ENCODE measurements around the gene TBX1.

The TBX1 gene

GRCh38 chr22:19764636-19765476 lies 4.3 kb downstream of the TBX1 start:
- H3K27ac ChIP-seq (ENCODE audit: low read depth, low read length), result no peak overlapping the region
- no peaks in the 10 kb centered on the region for H3K27me3 ChIP-seq (ENCODE audit: low read length)
- H3K9me2 ChIP-seq (replicated peaks; ENCODE audit: insufficient read depth, low read length), result no peaks in the 10 kb centered on the region
- no peaks in the 10 kb centered on the region for H3K79me2 ChIP-seq (ENCODE audit: insufficient read depth, low read length)
- no peaks in the 10 kb centered on the region for H3K9me3 ChIP-seq (ENCODE audit: insufficient read depth, low read length)
- no peaks in the 10 kb centered on the region for H3K36me3 ChIP-seq (ENCODE audit: low read length)
- no peaks in the 10 kb centered on the region for H4K20me1 ChIP-seq (ENCODE audit: low read depth, low read length)
- H3K4me2 ChIP-seq (ENCODE audit: low read depth, low read length, poor library complexity, severe bottlenecking), result no peak overlapping the region
- no peak for TF ChIP-seq EZH2phosphoT487 (conservative IDR thresholded peaks at IDR 0.05; ENCODE audit: low read length)
- TF ChIP-seq, protein P1, sequence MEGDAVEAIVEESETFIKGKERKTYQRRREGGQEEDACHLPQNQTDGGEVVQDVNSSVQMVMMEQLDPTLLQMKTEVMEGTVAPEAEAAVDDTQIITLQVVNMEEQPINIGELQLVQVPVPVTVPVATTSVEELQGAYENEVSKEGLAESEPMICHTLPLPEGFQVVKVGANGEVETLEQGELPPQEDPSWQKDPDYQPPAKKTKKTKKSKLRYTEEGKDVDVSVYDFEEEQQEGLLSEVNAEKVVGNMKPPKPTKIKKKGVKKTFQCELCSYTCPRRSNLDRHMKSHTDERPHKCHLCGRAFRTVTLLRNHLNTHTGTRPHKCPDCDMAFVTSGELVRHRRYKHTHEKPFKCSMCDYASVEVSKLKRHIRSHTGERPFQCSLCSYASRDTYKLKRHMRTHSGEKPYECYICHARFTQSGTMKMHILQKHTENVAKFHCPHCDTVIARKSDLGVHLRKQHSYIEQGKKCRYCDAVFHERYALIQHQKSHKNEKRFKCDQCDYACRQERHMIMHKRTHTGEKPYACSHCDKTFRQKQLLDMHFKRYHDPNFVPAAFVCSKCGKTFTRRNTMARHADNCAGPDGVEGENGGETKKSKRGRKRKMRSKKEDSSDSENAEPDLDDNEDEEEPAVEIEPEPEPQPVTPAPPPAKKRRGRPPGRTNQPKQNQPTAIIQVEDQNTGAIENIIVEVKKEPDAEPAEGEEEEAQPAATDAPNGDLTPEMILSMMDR (IDR thresholded peaks at IDR 0.05; ENCODE audit: insufficient read depth, low read length, poor library complexity, severe bottlenecking), result no peak
- no peak overlapping the region for H3K4me3 ChIP-seq (ENCODE audit: insufficient read depth, low read length, poor library complexity, severe bottlenecking)
- H3F3A ChIP-seq (ENCODE audit: insufficient read depth), result no peaks in the 10 kb centered on the region
- H3K9ac ChIP-seq (ENCODE audit: low read length), result no peak overlapping the region
- no peak overlapping the region for H2AFZ ChIP-seq (ENCODE audit: low read depth, low read length, severe bottlenecking)

GRCh38 chr22:19765477-19766239 lies 5.1 kb downstream of the TBX1 start:
- Histone ChIP-seq H2AFZ (ENCODE audit: low read depth, low read length, severe bottlenecking) (no peak overlapping the region), H3K4me2 (ENCODE audit: low read depth, low read length, poor library complexity, severe bottlenecking) (no peak overlapping the region), H3K27me3 (ENCODE audit: low read length) (no peaks in the 10 kb centered on the region), H3K36me3 (ENCODE audit: low read length) (no peaks in the 10 kb centered on the region), H3K9ac (ENCODE audit: low read length) (no peak overlapping the region), H3K79me2 (ENCODE audit: insufficient read depth, low read length) (no peaks in the 10 kb centered on the region), H3K9me3 (ENCODE audit: insufficient read depth, low read length) (no peaks in the 10 kb centered on the region), H3F3A (ENCODE audit: insufficient read depth) (no peaks in the 10 kb centered on the region), H3K9me2 (replicated peaks; ENCODE audit: insufficient read depth, low read length) (no peaks in the 10 kb centered on the region), H4K20me1 (ENCODE audit: low read depth, low read length) (no peaks in the 10 kb centered on the region), H3K4me3 (ENCODE audit: insufficient read depth, low read length, poor library complexity, severe bottlenecking) (no peak overlapping the region), H3K27ac (ENCODE audit: low read depth, low read length) (no peak overlapping the region)
- TF ChIP-seq, protein P1 (IDR thresholded peaks at IDR 0.05; ENCODE audit: insufficient read depth, low read length, poor library complexity, severe bottlenecking), result no peak
- TF ChIP-seq EZH2phosphoT487 (conservative IDR thresholded peaks at IDR 0.05; ENCODE audit: low read length), result no peak

DNA sequence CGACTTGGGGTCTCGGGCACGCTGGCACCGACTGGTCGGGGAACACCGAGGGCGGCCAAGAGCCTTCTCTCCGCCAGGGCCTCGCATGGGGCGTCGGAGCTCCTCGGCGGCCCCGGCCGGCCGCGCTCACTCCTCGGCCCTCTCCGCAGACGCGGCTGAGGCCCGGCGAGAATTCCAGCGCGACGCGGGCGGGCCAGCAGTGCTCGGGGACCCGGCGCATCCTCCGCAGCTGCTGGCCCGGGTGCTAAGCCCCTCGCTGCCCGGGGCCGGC lies 5.6 kb downstream of the TBX1 start:
- Histone ChIP-seq H3K27me3 (ENCODE audit: low read length) (no peaks in the 10 kb centered on the region), H3F3A (ENCODE audit: insufficient read depth) (no peaks in the 10 kb centered on the region), H3K27ac (ENCODE audit: low read depth, low read length) (no peak overlapping the region), H3K79me2 (ENCODE audit: insufficient read depth, low read length) (no peaks in the 10 kb centered on the region), H3K4me3 (ENCODE audit: insufficient read depth, low read length, poor library complexity, severe bottlenecking) (no peak overlapping the region), H3K4me2 (ENCODE audit: low read depth, low read length, poor library complexity, severe bottlenecking) (no peak overlapping the region), H3K9ac (ENCODE audit: low read length) (no peak overlapping the region), H3K9me3 (ENCODE audit: insufficient read depth, low read length) (no peaks in the 10 kb centered on the region), H3K36me3 (ENCODE audit: low read length) (no peaks in the 10 kb centered on the region), H4K20me1 (ENCODE audit: low read depth, low read length) (no peaks in the 10 kb centered on the region), H2AFZ (ENCODE audit: low read depth, low read length, severe bottlenecking) (no peak overlapping the region), H3K9me2 (replicated peaks; ENCODE audit: insufficient read depth, low read length) (no peaks in the 10 kb centered on the region)
- TF ChIP-seq, protein P1 (IDR thresholded peaks at IDR 0.05; ENCODE audit: insufficient read depth, low read length, poor library complexity, severe bottlenecking), result no peak
- TF ChIP-seq EZH2phosphoT487 (conservative IDR thresholded peaks at IDR 0.05; ENCODE audit: low read length), result no peak
